IMR-90 (cell line): ENCODE results near the gene HERPUD1. TPM values are rescaled to one million over a fixed set of nuclear protein-coding genes. Genes with fewer than 3 reads are reported as not detected.

Source experiments
- ATAC-seq: fragments of 200-7000 bp; cut with Tn5 transposase; 2 replicates; pipeline ENCODE4 v1.9.1; 2020; ENCODE audit warnings: low read depth, mild to moderate bottlenecking, moderate library complexity
- BruUV-seq: library from RNA; stranded (reverse); fragments of 400-500 nt; replicated peaks from 2 replicates; lab custom pipeline; 2021; lab: Mats Ljungman, UMichigan
- CTCF ChIA-PET: fragments of 300-600 bp; formaldehyde crosslinking; extraction: SDS; loops from one replicate; lab custom pipeline; 2021; ENCODE audit warnings: antibody characterized with exemption; lab: Yijun Ruan, JAX
- POLR2A ChIA-PET: fragments of 300-600 bp; sonication (Branson Sonifier 250); formaldehyde crosslinking; loops from one replicate; lab custom pipeline; 2022; ENCODE audit warnings: antibody characterized with exemption; ENCODE audit not compliant: unreplicated experiment; lab: Charles Lee
- DNase-seq: peaks from one replicate; pipeline ENCODE4 v3.0.0; 2013
- H2AFZ ChIP-seq: replicated peaks from 2 replicates; pipeline ENCODE3; 2013; ENCODE audit warnings: low read length, mild to moderate bottlenecking; ENCODE audit not compliant: poor library complexity
- H2AK5ac ChIP-seq: 2 replicates; pipeline ENCODE4 v1.6.1; 2013; ENCODE audit warnings: low read depth, low read length, inconsistent platforms
- H2AK9ac ChIP-seq: replicated peaks from 2 replicates; pipeline ENCODE3; 2013; ENCODE audit warnings: mild to moderate bottlenecking, low read depth, low read length, moderate library complexity; ENCODE audit not compliant: poor library complexity
- H2BK120ac ChIP-seq: 2 replicates; pipeline ENCODE4 v1.6.1; 2013; ENCODE audit warnings: low read depth, low read length, inconsistent platforms
- H2BK15ac ChIP-seq: 3 replicates; pipeline ENCODE4 v1.6.1; 2013; ENCODE audit warnings: low read depth, low read length, inconsistent platforms
- H2BK20ac ChIP-seq: 2 replicates; pipeline ENCODE4 v1.6.1; 2013; ENCODE audit warnings: low read depth, mild to moderate bottlenecking, inconsistent platforms, low read length, moderate library complexity
- H2BK5ac ChIP-seq: 2 replicates; pipeline ENCODE4 v1.6.1; 2013; ENCODE audit warnings: mild to moderate bottlenecking, low read depth, low read length, inconsistent platforms; ENCODE audit not compliant: poor library complexity, severe bottlenecking
- H3K14ac ChIP-seq: replicated peaks from 2 replicates; pipeline ENCODE4 v1.6.1; 2013; ENCODE audit warnings: low read depth, low read length, inconsistent platforms
- H3K18ac ChIP-seq: 2 replicates; pipeline ENCODE4 v1.6.1; 2013; ENCODE audit warnings: low read depth, low read length, control low read depth
- H3K23ac ChIP-seq: 2 replicates; pipeline ENCODE4 v1.6.1; 2013; ENCODE audit warnings: low read depth, low read length, inconsistent platforms
- H3K27ac ChIP-seq: 2 replicates; pipeline ENCODE4 v1.5.1; 2013; ENCODE audit warnings: mild to moderate bottlenecking, control low read depth, low read length; ENCODE audit not compliant: insufficient read depth
- H3K27me3 ChIP-seq: 2 replicates; pipeline ENCODE4 v1.6.1; 2013; ENCODE audit warnings: low read length; ENCODE audit not compliant: control insufficient read depth, insufficient read depth
- H3K36me3 ChIP-seq: 2 replicates; pipeline ENCODE4 v1.6.1; 2013; ENCODE audit warnings: low read length, mixed read lengths; ENCODE audit not compliant: control insufficient read depth, insufficient read depth
- H3K4ac ChIP-seq: 2 replicates; pipeline ENCODE4 v1.6.1; 2013; ENCODE audit warnings: low read depth, low read length, inconsistent platforms
- H3K4me1 ChIP-seq: 2 replicates; pipeline ENCODE4 v1.6.1; 2013; ENCODE audit warnings: low read length, mixed read lengths; ENCODE audit not compliant: control insufficient read depth, insufficient read depth
- H3K4me2 ChIP-seq: 2 replicates; pipeline ENCODE4 v1.6.1; 2013; ENCODE audit warnings: low read depth, mild to moderate bottlenecking, control low read depth, low read length, moderate library complexity
- H3K4me3 ChIP-seq: 2 replicates; pipeline ENCODE4 v1.5.1; 2013; ENCODE audit warnings: low read depth, mild to moderate bottlenecking, control low read depth, low read length, moderate library complexity; ENCODE audit not compliant: insufficient read depth
- H3K56ac ChIP-seq: 2 replicates; pipeline ENCODE4 v1.6.1; 2013; ENCODE audit warnings: low read length, inconsistent platforms; ENCODE audit not compliant: insufficient read depth; ENCODE audit errors: extremely low read depth
- H3K79me1 ChIP-seq, 2 experiments: 2 replicates each; pipeline ENCODE4 v1.6.1; 2013; ENCODE audit warnings: low read length in 2 of 2, inconsistent platforms in 1 of 2, low read depth in 1 of 2
- H3K9ac ChIP-seq: 2 replicates; pipeline ENCODE4 v1.6.1; 2013; ENCODE audit warnings: low read depth, low read length, control low read depth
- H3K9me1 ChIP-seq: 2 replicates; pipeline ENCODE4 v1.6.1; 2013; ENCODE audit warnings: low read length, inconsistent platforms; ENCODE audit not compliant: insufficient read depth
- H3K9me3 ChIP-seq: 2 replicates; pipeline ENCODE4 v1.6.1; 2013; ENCODE audit warnings: low read length; ENCODE audit not compliant: control insufficient read depth, insufficient read depth
- H4K20me1 ChIP-seq: 2 replicates; pipeline ENCODE4 v1.6.1; 2013; ENCODE audit warnings: low read length, inconsistent platforms; ENCODE audit not compliant: insufficient read depth
- H4K5ac ChIP-seq: 2 replicates; pipeline ENCODE4 v1.6.1; 2013; ENCODE audit warnings: mild to moderate bottlenecking, low read depth, low read length, control low read depth
- H4K8ac ChIP-seq, 2 experiments: 2 replicates each; pipeline ENCODE4 v1.6.1; 2013; ENCODE audit warnings: low read depth in 2 of 2, low read length in 2 of 2, control low read depth in 1 of 2, inconsistent platforms in 1 of 2
- H4K91ac ChIP-seq: 2 replicates; pipeline ENCODE4 v1.6.1; 2013; ENCODE audit warnings: low read depth, low read length, inconsistent platforms; ENCODE audit not compliant: insufficient read depth
- BHLHE40 ChIP-seq: fragments of 150-350 bp; IDR thresholded peaks from 2 replicates; pipeline ENCODE4 v1.6.1; 2016; ENCODE audit warnings: mild to moderate bottlenecking, low read depth, low read length
- CEBPB ChIP-seq: IDR thresholded peaks from 2 replicates; pipeline ENCODE4 v1.6.1; 2012; ENCODE audit warnings: low read depth, low read length, improper control_type of control experiment
- FOS ChIP-seq: fragments of 150-350 bp; IDR thresholded peaks from 2 replicates; pipeline ENCODE4 v1.6.1; 2016; ENCODE audit warnings: low read depth, low read length
- MXI1 ChIP-seq: IDR thresholded peaks from 2 replicates; pipeline ENCODE4 v1.6.1; 2012; ENCODE audit warnings: low read depth, mild to moderate bottlenecking, low read length, moderate library complexity, borderline replicate concordance
- POLR2A ChIP-seq: IDR thresholded peaks from 2 replicates; pipeline ENCODE4 v1.6.1; 2012; ENCODE audit warnings: mild to moderate bottlenecking, low read depth, low read length
- RAD21 ChIP-seq: IDR thresholded peaks from 2 replicates; pipeline ENCODE4 v1.6.1; 2012; ENCODE audit warnings: low read length, improper control_type of control experiment
- RCOR1 ChIP-seq: IDR thresholded peaks from 2 replicates; pipeline ENCODE4 v1.6.1; 2012; ENCODE audit warnings: mild to moderate bottlenecking, low read length, improper control_type of control experiment; ENCODE audit not compliant: insufficient replicate concordance
- SMC3 ChIP-seq: fragments of 150-350 bp; IDR thresholded peaks from 2 replicates; pipeline ENCODE4 v1.6.1; 2016; ENCODE audit warnings: low read depth, mild to moderate bottlenecking, antibody characterized with exemption, low read length, moderate library complexity
- WGBS, 2 experiments: methylation state at CpG; one replicate each; pipeline versions ENCODE4 v1.1.5 to v1.1.7; 2013; ENCODE audit warnings: missing lambda C conversion rate in 2 of 2; ENCODE audit not compliant: insufficient read length in 1 of 2; ENCODE audit errors: extremely low coverage in 2 of 2; 5-methylcytosine and 5-hydroxymethylcytosine counted together
- dilution Hi-C: fragments of 300-500 bp; cut with HindIII; formaldehyde crosslinking; loops from one replicate; pipeline ENCODE4 v1.14.3; 2018; ENCODE audit warnings: low sequenced_read_pairs; ENCODE audit not compliant: unreplicated experiment
- in situ Hi-C: fragments of 300-500 bp; cut with MboI; formaldehyde crosslinking; loops from 3 replicates; pipeline ENCODE4 v1.14.3; 2019; ENCODE audit warnings: low sequenced_read_pairs, inconsistent platforms, mixed read lengths
- intact Hi-C: fragments of 100-400 bp; cut with micrococcal nuclease; formaldehyde crosslinking; loops from 2 replicates; pipeline ENCODE4 v1.10.0; 2022
- polyA plus RNA-seq, 3 experiments: library from polyadenylated mRNA; depleted of rRNA; stranded (reverse); fragments of >200 nt; gene quantifications; 2 replicates each; pipeline ENCODE4 v1.2.3, GENCODE V29; 2012; ENCODE audit warnings: low replicate concordance in 1 of 3
- total RNA-seq: library from RNA; depleted of rRNA; stranded (reverse); fragments of >200 nt; gene quantifications from 2 replicates; pipeline ENCODE4 v1.2.3, GENCODE V29; 2012
- TF ChIP-seq, protein P1 (sequence below): conservative IDR thresholded peaks from 2 replicates; pipeline ENCODE4 v1.5.1; 2012; ENCODE audit warnings: mild to moderate bottlenecking, low read depth, low read length, improper control_type of control experiment
- TF ChIP-seq, protein P2 (sequence below): fragments of 150-350 bp; IDR thresholded peaks from 2 replicates; pipeline ENCODE4 v1.6.1; 2017; ENCODE audit warnings: mild to moderate bottlenecking, antibody characterized with exemption, low read length, low read depth
- TF ChIP-seq, protein P3 (sequence below): fragments of 150-350 bp; IDR thresholded peaks from 2 replicates; pipeline ENCODE4 v1.6.1; 2016; ENCODE audit warnings: low read depth, mild to moderate bottlenecking, low read length, moderate library complexity, borderline replicate concordance

Gene HERPUD1
- total and polyA plus RNA-seq, 2 of the 4 experiments (the other 2 are of a cell fraction): 130 to 148 TPM

DNA sequence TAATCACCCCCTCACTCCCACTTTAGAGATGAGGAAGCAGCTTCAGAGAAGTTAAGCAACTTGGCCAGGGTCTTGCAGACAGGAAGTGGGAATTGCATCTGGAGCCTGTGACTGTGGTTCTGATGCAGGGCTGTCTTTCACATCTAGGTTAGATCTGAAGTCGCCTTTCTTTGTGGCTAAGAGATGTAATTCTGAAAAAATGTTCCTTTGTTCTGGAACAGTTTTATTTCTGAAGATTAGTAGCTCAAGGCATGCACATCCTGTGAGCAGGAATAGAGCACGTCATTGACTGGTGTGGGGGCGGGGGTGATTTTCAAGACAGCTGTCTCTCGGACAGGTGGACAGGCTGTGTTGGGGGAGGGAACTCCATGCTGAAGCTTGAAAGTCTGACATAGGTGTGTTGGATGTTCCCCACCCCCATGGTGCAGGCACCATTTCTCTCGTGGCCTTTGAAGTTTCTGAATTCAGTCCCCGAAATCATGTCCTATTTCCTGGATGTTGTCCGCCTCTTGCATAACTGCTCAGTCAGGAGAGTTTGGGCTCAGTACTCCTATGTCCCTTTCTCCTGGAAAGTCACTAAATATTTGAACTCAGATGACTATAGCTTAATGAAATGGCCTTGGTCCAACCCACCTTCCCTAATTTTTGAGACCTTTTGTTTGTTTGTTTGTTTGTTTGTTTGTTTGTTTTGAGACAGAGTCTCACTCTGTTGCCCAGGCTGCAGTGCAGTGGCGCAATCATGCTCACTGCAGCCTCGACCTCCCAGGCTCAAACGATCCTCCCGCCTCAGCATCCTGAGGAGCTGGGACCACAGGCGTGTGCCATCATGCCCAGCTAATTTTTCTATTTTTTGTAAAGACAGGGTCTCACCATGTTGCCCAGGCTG lies 21.0 kb upstream of the HERPUD1 start:
- Histone ChIP-seq H4K5ac (peak overlapping the region; percentile 14; the same call in 1 of the 2 replicates), H3K9me3 (no peaks in the 10 kb centered on the region), H4K91ac (peak overlapping the region; percentile 23; the same call in 1 of the 2 replicates), H3K4ac (peak overlapping the region; percentile 81; the same call in 1 of the 2 replicates), H2AK5ac (peak overlapping the region; percentile 96; the same call in 1 of the 2 replicates), H2BK20ac (peak overlapping the region; percentile 19; the same call in 1 of the 2 replicates), H2BK120ac (peak overlapping the region; percentile 84; the same call in 1 of the 2 replicates), H3K4me2 (no peak overlapping the region; the same call in 1 of the 2 replicates), H3K79me1 (0 out of 4 replicates have a peak, but pooled peaks cover 0 to 3% of the 10 kb centered on the region in 2 experiments), H2AFZ (peak overlapping the region; percentile 66), H3K14ac (peak overlapping the region; percentile 18; the same call in 1 of the 2 replicates), H4K8ac (peak overlapping the region; percentile 22 to 49; a peak in 3 of 4 replicates), H2BK15ac (0 out of 3 replicates have a peak overlapping the region, but pooled peaks have one; percentile 12), H3K18ac (peak overlapping the region; percentile 26; the same call in 1 of the 2 replicates), H4K20me1 (no peaks in the 10 kb centered on the region), H2BK5ac (peak overlapping the region; percentile 7), H3K27me3 (no peaks in the 10 kb centered on the region; the same call in 1 of the 2 replicates), H3K56ac (no peak overlapping the region), H3K9ac (no peak overlapping the region), H3K36me3 (no peaks in the 10 kb centered on the region), H3K4me1 (peaks cover 24% of the 10 kb centered on the region), H3K4me3 (no peak overlapping the region), H3K23ac (0 out of 2 replicates have a peak overlapping the region, but pooled peaks have one; percentile 1), H3K27ac (peak overlapping the region; percentile 7; the same call in 1 of the 2 replicates), H3K9me1 (peaks cover 23% of the 10 kb centered on the region), H2AK9ac (no peak overlapping the region)
- BruUV-seq: no TSS peak
- in situ Hi-C loops: no loop called here
- intact Hi-C loops: no loop called here
- WGBS, 2 experiments: 89% methylated on average over 4 of the region's 12 CpGs; no CpG with 5 or more reads in 1 of the 2 experiments
- ChIA-PET CTCF (interaction anchor here (0.7 kb wide), 1 partner anchor 25 kb away, joined by 3 read pairs; no protein-coding TSS in a partner anchor), POLR2A (interaction anchor here (1.1 kb wide), 2 partner anchors 21 to 22 kb away, joined by 3 to 4 read pairs; no protein-coding TSS in a partner anchor)
- ATAC-seq: peak; percentile 4; the same call in 1 of the 2 replicates
- DNase-seq: peak; percentile 93
- dilution Hi-C loops: no loop called here
- TF ChIP-seq POLR2A (no peak), FOS (no peak), SMC3 (no peak), CEBPB (peak; percentile 96), MXI1 (no peak), BHLHE40 (no peak), RCOR1 (peak; percentile 96), RAD21 (no peak)
- TF ChIP-seq, protein P1, sequence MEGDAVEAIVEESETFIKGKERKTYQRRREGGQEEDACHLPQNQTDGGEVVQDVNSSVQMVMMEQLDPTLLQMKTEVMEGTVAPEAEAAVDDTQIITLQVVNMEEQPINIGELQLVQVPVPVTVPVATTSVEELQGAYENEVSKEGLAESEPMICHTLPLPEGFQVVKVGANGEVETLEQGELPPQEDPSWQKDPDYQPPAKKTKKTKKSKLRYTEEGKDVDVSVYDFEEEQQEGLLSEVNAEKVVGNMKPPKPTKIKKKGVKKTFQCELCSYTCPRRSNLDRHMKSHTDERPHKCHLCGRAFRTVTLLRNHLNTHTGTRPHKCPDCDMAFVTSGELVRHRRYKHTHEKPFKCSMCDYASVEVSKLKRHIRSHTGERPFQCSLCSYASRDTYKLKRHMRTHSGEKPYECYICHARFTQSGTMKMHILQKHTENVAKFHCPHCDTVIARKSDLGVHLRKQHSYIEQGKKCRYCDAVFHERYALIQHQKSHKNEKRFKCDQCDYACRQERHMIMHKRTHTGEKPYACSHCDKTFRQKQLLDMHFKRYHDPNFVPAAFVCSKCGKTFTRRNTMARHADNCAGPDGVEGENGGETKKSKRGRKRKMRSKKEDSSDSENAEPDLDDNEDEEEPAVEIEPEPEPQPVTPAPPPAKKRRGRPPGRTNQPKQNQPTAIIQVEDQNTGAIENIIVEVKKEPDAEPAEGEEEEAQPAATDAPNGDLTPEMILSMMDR: no peak
- TF ChIP-seq, protein P2, sequence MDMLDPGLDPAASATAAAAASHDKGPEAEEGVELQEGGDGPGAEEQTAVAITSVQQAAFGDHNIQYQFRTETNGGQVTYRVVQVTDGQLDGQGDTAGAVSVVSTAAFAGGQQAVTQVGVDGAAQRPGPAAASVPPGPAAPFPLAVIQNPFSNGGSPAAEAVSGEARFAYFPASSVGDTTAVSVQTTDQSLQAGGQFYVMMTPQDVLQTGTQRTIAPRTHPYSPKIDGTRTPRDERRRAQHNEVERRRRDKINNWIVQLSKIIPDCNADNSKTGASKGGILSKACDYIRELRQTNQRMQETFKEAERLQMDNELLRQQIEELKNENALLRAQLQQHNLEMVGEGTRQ: no peak
- TF ChIP-seq, protein P3, sequence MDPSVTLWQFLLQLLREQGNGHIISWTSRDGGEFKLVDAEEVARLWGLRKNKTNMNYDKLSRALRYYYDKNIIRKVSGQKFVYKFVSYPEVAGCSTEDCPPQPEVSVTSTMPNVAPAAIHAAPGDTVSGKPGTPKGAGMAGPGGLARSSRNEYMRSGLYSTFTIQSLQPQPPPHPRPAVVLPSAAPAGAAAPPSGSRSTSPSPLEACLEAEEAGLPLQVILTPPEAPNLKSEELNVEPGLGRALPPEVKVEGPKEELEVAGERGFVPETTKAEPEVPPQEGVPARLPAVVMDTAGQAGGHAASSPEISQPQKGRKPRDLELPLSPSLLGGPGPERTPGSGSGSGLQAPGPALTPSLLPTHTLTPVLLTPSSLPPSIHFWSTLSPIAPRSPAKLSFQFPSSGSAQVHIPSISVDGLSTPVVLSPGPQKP: no peak
